Natural killer cell (primary cell): Measurements from ENCODE around the gene ZNF286A. TPM values are rescaled to one million over a fixed set of nuclear protein-coding genes. Genes with fewer than 3 reads are reported as not detected.
"Not testable (repeated sequence)": the region's sequence is repeated elsewhere in the genome, so short reads cannot be mapped to it uniquely, and the experiment has no call there.

ENCODE experiments used
- ATAC-seq, 3 donors: fragments of 150-1000 bp in 2 of 3; fragments of 200-7000 bp in 1 of 3; cut with Tn5 transposase; 1 replicate in 1 of 3; 2 replicates in 2 of 3; pipeline ENCODE4 v1.10.0; 2021; ENCODE audit warnings: mild to moderate bottlenecking in 2 of 3, moderate library complexity in 2 of 3
- DNase-seq, 2 donors: peaks; one replicate each; pipeline versions ENCODE4 v3.0.0 to v3.0.0-alpha.2; 2013 to 2021; ENCODE audit warnings: mixed read lengths in 1 of 2
- H3K27ac ChIP-seq: one replicate; pipeline ENCODE4 v1.5.1; 2013; ENCODE audit warnings: mild to moderate bottlenecking, low read length
- H3K27me3 ChIP-seq: one replicate; pipeline ENCODE4 v1.6.1; 2013; ENCODE audit warnings: low read length; ENCODE audit not compliant: control insufficient read depth, insufficient read depth
- H3K36me3 ChIP-seq: one replicate; pipeline ENCODE4 v1.6.1; 2013; ENCODE audit warnings: low read length; ENCODE audit not compliant: control insufficient read depth, insufficient read depth
- H3K4me1 ChIP-seq: one replicate; pipeline ENCODE4 v1.6.1; 2013; ENCODE audit warnings: low read length; ENCODE audit not compliant: control insufficient read depth, insufficient read depth
- H3K4me3 ChIP-seq: one replicate; pipeline ENCODE4 v1.5.1; 2013; ENCODE audit warnings: low read length
- H3K9me3 ChIP-seq: one replicate; pipeline ENCODE4 v1.6.1; 2013; ENCODE audit warnings: low read length; ENCODE audit not compliant: control insufficient read depth, insufficient read depth
- H3K27ac Mint-ChIP-seq, 2 donors: one replicate each; pipeline ENCODE4 v1.8.0; 2022; ENCODE audit warnings: mild to moderate bottlenecking in 2 of 2, mixed read lengths in 2 of 2, moderate library complexity in 1 of 2
- H3K27me3 Mint-ChIP-seq, 2 donors: one replicate each; pipeline ENCODE4 v1.8.0; 2022; ENCODE audit warnings: low read depth in 2 of 2, mixed read lengths in 2 of 2
- H3K36me3 Mint-ChIP-seq: one replicate; pipeline ENCODE4 v1.8.0; 2022; ENCODE audit warnings: mixed read lengths
- H3K4me1 Mint-ChIP-seq, 2 donors: one replicate each; pipeline ENCODE4 v1.8.0; 2022; ENCODE audit warnings: mixed read lengths in 2 of 2
- H3K4me3 Mint-ChIP-seq: one replicate; pipeline ENCODE4 v1.8.0; 2022; ENCODE audit warnings: mild to moderate bottlenecking, moderate library complexity, mixed read lengths
- H3K9me3 Mint-ChIP-seq, 2 donors: one replicate each; pipeline ENCODE4 v1.8.0; 2022; ENCODE audit warnings: mixed read lengths in 2 of 2
- WGBS: methylation state at CpG from one replicate; pipeline ENCODE4 v1.1.7; 2013; ENCODE audit warnings: missing lambda C conversion rate; ENCODE audit not compliant: insufficient coverage; 5-methylcytosine and 5-hydroxymethylcytosine counted together
- intact Hi-C: fragments of 100-400 bp; cut with micrococcal nuclease; formaldehyde crosslinking; loops from one replicate; pipeline ENCODE4 v1.14.2; 2022
- total RNA-seq, 4 donors: library from RNA; stranded (reverse); fragments of 120-200 nt in 1 of 4; gene quantifications; one replicate each; pipeline versions ENCODE4 v1.2.3 to v1.2.4, GENCODE V29; 2013 to 2022
- TF ChIP-seq, protein P1 (sequence below): fragments of 200-600 bp; IDR thresholded peaks from one replicate; pipeline ENCODE4 v1.8.0; 2022; ENCODE audit warnings: antibody characterized with exemption

ZNF286A gene
- total RNA-seq, 3 donors from 2014 or later (not counting 1 experiment from before 2014, with no cell fraction given), result 14.9 to 20.8 (median 18.8) TPM

GRCh38 chr17:15662681-15663080 lies 36.9 kb upstream of the ZNF286A start:
- H3K4me3 ChIP-seq, result no peak overlapping the region
- no peaks in the 10 kb centered on the region for H3K36me3 ChIP-seq
- no peak for ATAC-seq
- Mint-ChIP-seq H3K4me1 (peaks cover 0 to 4% of the 10 kb centered on the region in 2 donors), H3K4me3 (no peak overlapping the region), H3K9me3 (no peaks in the 10 kb centered on the region), H3K36me3 (no peaks in the 10 kb centered on the region), H3K27ac (no peak overlapping the region), H3K27me3 (no peaks in the 10 kb centered on the region)
- no peaks in the 10 kb centered on the region for H3K4me1 ChIP-seq
- WGBS, result 97% methylated on average over 3 of the region's 3 CpGs
- H3K9me3 ChIP-seq, result no peaks in the 10 kb centered on the region
- H3K27me3 ChIP-seq, result no peaks in the 10 kb centered on the region
- no peak for DNase-seq
- TF ChIP-seq, protein P1, sequence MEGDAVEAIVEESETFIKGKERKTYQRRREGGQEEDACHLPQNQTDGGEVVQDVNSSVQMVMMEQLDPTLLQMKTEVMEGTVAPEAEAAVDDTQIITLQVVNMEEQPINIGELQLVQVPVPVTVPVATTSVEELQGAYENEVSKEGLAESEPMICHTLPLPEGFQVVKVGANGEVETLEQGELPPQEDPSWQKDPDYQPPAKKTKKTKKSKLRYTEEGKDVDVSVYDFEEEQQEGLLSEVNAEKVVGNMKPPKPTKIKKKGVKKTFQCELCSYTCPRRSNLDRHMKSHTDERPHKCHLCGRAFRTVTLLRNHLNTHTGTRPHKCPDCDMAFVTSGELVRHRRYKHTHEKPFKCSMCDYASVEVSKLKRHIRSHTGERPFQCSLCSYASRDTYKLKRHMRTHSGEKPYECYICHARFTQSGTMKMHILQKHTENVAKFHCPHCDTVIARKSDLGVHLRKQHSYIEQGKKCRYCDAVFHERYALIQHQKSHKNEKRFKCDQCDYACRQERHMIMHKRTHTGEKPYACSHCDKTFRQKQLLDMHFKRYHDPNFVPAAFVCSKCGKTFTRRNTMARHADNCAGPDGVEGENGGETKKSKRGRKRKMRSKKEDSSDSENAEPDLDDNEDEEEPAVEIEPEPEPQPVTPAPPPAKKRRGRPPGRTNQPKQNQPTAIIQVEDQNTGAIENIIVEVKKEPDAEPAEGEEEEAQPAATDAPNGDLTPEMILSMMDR, result no peak
- H3K27ac ChIP-seq, result no peak overlapping the region
- intact Hi-C loops, result no loop called here

DNA sequence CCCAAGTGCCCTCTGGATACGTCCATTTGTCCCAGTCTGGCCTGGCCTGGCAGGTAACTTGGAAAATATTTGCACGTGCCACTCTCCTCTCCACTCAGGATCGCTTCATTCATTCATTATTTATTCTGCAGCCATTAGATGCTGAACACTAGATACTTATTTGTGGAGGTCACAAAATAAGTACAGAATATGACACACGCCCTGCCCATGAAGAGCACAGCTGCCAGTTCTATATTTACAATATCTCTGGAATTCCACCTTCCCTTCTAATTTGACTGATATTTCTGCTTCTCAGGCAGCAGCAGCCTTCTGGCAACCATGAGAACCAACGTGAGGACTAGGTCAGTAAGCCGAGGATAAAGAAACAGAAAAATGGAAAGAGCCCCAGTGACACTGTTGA lies 36.4 kb upstream of the ZNF286A start:
- DNase-seq, result no peak
- Mint-ChIP-seq H3K9me3 (no peaks in the 10 kb centered on the region), H3K4me1 (peaks cover 0 to 4% of the 10 kb centered on the region in 2 donors), H3K4me3 (no peak overlapping the region), H3K27me3 (no peaks in the 10 kb centered on the region), H3K27ac (no peak overlapping the region), H3K36me3 (no peaks in the 10 kb centered on the region)
- TF ChIP-seq, protein P1, result no peak
- Histone ChIP-seq H3K36me3 (no peaks in the 10 kb centered on the region), H3K27ac (no peak overlapping the region), H3K4me3 (no peak overlapping the region), H3K4me1 (no peaks in the 10 kb centered on the region), H3K9me3 (no peaks in the 10 kb centered on the region), H3K27me3 (no peaks in the 10 kb centered on the region)
- WGBS, result 94% methylated on average over 6 of the region's 6 CpGs
- ATAC-seq, result no peak
- intact Hi-C loops, result no loop called here

DNA sequence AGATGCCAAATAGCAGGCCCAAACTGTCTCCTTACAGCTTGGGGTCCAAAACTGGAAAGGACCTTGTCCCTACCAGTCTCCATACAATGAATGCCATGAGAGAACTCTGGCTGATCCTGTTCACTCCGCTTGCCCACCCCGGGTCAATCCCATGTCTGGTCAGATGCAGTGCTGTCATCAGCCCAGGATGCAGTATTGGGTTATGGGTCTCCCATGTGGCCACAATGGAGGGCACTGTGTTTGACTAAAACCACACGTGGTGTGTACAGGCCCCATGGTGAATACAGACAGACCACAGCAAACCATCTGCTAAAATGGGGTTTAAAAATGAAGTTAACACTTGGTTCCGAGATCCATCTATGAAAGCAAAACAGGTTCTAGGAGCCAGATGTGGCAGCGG lies 35.9 kb upstream of the ZNF286A start:
- H3K4me1 Mint-ChIP-seq, result peaks cover 0 to 4% of the 10 kb centered on the region in 2 donors

GRCh38 chr17:15669526-15669925 lies 30.0 kb upstream of the ZNF286A start:
- H3K9me3 Mint-ChIP-seq, DNase-seq, H3K27me3 Mint-ChIP-seq, H3K4me3 Mint-ChIP-seq, H3K36me3 Mint-ChIP-seq, H3K4me1 Mint-ChIP-seq, intact Hi-C loops, H3K4me1 ChIP-seq, H3K27ac ChIP-seq, ATAC-seq, H3K36me3 ChIP-seq, H3K4me3 ChIP-seq, H3K9me3 ChIP-seq, H3K27ac Mint-ChIP-seq, H3K27me3 ChIP-seq: not testable (repeated sequence)
- 93% methylated on average over 3 of the region's 5 CpGs for WGBS

More for the DNA sequence above, 35.9 kb upstream of the ZNF286A start:
- Mint-ChIP-seq H3K36me3 (no peaks in the 10 kb centered on the region), H3K4me3 (no peak overlapping the region), H3K27ac (no peak overlapping the region), H3K9me3 (no peaks in the 10 kb centered on the region), H3K27me3 (no peaks in the 10 kb centered on the region)
- no peaks in the 10 kb centered on the region for H3K36me3 ChIP-seq
- DNase-seq (no peak), ATAC-seq (no peak)
- intact Hi-C loops, result no loop called here
- no peak overlapping the region for H3K4me3 ChIP-seq
- no peaks in the 10 kb centered on the region for H3K9me3 ChIP-seq
- H3K27ac ChIP-seq, result no peak overlapping the region
- TF ChIP-seq, protein P1, result no peak
- H3K27me3 ChIP-seq, result no peaks in the 10 kb centered on the region
- H3K4me1 ChIP-seq, result no peaks in the 10 kb centered on the region
- 81% methylated on average over 5 of the region's 5 CpGs for WGBS

- H3K36me3 ChIP-seq, DNase-seq, H3K4me3 ChIP-seq, H3K27ac Mint-ChIP-seq, H3K4me1 ChIP-seq, H3K9me3 Mint-ChIP-seq, H3K27me3 ChIP-seq, H3K4me3 Mint-ChIP-seq, H3K9me3 ChIP-seq, H3K27me3 Mint-ChIP-seq, ATAC-seq, H3K27ac ChIP-seq, H3K36me3 Mint-ChIP-seq, intact Hi-C loops, H3K4me1 Mint-ChIP-seq: not testable (repeated sequence)
- 100% methylated on average over 1 of the region's 1 CpG for WGBS
Measured at GRCh38 chr17:15674640-15675039, 24.9 kb upstream of the ZNF286A start.

- H3K4me3 Mint-ChIP-seq, intact Hi-C loops, H3K36me3 Mint-ChIP-seq, H3K9me3 ChIP-seq, H3K4me1 Mint-ChIP-seq, H3K27ac ChIP-seq, H3K4me3 ChIP-seq, H3K9me3 Mint-ChIP-seq, H3K27ac Mint-ChIP-seq, H3K27me3 Mint-ChIP-seq, ATAC-seq, H3K36me3 ChIP-seq, DNase-seq, H3K27me3 ChIP-seq, H3K4me1 ChIP-seq: not testable (repeated sequence)
- 91% methylated on average over 6 of the region's 6 CpGs for WGBS
Measured at GRCh38 chr17:15675991-15676390, 23.6 kb upstream of the ZNF286A start.
